Esophagus squamous epithelium (tissue), 4 donors: ENCODE data around the gene CPT1A.

Experiments used
- POLR2A ChIP-seq, 4 donors: fragments of 450-650 bp; IDR thresholded peaks; one replicate each; pipeline ENCODE4 v1.6.1; 2017; ENCODE audit warnings: antibody characterized with exemption in 4 of 4, mild to moderate bottlenecking in 4 of 4, moderate library complexity in 3 of 4
- TF ChIP-seq, protein P1 (sequence below), 6 experiments: fragments of 450-650 bp in 4 of 6; fragments of 200-600 bp in 2 of 6; sonication (generic) in 2 of 6; IDR thresholded peaks; one replicate each; pipeline ENCODE4 v1.5.1; 2016 to 2019; ENCODE audit warnings: antibody characterized with exemption in 6 of 6, mild to moderate bottlenecking in 4 of 6, moderate library complexity in 4 of 6

DNA sequence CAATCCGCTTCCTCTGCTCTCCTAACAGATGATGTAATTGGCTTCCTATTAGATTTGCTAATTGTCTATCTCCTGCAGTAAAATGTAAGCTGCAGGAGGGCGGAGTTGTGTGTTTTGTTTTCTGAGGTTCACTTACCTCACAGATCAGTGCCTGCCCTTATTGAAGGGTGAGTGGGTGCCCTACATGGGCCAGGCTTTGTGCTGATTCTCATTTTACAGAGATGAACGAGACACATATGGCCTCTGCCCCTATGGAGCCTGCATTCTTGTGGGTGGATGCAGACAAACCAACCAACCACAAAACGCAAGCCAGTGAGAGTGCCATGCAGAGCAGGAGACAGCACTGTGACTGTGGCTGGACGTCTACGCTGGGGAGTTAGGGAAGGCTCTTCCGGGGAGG lies 100.3 kb downstream of the CPT1A start:
- TF ChIP-seq POLR2A (IDR thresholded peaks at IDR 0.05): no peak
- TF ChIP-seq, protein P1, sequence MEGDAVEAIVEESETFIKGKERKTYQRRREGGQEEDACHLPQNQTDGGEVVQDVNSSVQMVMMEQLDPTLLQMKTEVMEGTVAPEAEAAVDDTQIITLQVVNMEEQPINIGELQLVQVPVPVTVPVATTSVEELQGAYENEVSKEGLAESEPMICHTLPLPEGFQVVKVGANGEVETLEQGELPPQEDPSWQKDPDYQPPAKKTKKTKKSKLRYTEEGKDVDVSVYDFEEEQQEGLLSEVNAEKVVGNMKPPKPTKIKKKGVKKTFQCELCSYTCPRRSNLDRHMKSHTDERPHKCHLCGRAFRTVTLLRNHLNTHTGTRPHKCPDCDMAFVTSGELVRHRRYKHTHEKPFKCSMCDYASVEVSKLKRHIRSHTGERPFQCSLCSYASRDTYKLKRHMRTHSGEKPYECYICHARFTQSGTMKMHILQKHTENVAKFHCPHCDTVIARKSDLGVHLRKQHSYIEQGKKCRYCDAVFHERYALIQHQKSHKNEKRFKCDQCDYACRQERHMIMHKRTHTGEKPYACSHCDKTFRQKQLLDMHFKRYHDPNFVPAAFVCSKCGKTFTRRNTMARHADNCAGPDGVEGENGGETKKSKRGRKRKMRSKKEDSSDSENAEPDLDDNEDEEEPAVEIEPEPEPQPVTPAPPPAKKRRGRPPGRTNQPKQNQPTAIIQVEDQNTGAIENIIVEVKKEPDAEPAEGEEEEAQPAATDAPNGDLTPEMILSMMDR (IDR thresholded peaks at IDR 0.05): no peak
